Measurements from ENCODE around the gene ECT2L. TPM values are rescaled to one million over a fixed set of nuclear protein-coding genes. Genes with fewer than 3 reads are reported as not detected.
A peak's percentile ranks its signal among the peaks of the same experiment; 100 is the strongest.

The ECT2L gene
- total RNA-seq, 1 experiment from 2014 or later, result not detected

DNA sequence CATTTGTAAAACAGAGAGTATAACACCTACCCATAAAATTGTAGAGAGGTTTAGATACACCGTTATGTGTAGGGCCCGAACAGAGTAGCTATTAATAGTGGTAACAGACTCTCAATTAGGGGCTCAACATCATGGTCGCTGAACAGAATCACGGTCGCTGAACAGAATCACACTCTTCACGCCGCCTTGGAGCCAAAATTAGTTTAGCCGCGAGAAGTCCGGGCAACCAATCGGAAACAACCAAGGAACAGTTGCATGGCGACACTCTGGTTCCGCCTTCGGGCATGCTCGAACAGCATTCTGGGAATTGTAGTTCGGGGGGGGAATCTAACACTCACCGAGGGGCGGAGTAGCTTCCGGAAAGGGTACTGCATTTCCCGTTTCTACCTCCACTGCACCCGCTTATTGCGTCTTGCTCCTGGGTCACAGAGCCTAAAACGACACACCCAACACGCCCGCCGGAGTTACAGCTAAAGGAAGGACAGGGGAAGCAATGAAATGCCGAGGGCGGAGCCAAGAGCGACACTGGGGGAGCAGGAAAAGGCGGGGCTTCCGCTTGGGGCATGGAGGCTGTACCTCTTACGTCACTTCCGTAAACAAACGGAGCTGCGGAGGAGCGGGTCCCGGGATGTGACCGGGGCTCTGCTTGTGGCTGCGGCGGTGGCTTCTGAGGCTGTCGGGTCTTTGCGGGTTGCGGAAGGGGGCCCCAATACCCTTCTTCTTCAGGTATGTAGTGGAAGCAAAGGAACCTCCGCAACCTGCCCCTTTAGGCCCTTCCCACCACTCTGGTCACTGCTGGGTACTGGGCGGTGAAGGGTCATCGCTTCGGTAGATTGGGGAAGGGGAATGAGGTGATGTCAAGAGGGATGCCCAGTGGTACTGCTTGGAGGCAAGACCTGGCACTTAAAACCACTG lies 22.5 kb upstream of the ECT2L start, which contains the start of gene CCDC28A:
Gene CCDC28A (plus strand): TSS at position 593 of the 915 bp plus-strand sequence. CDS start 2,352 bp downstream, outside the sequence.
- H3K4me3 Mint-ChIP-seq, result peak within 1 kb of the TSS; percentile 100

More for the DNA sequence above, 22.5 kb upstream of the ECT2L start, which contains the start of gene CCDC28A:
- Histone ChIP-seq H3K27ac (ENCODE audit: insufficient read length, low read depth, low read length) (peak within 1 kb of the TSS; percentile 73), H3K9me3 (ENCODE audit: control insufficient read depth, low read depth, low read length) (no peaks in the 10 kb centered on the region), H2BK5ac (ENCODE audit: insufficient read length, low read length) (peak within 1 kb of the TSS; percentile 73), H2BK15ac (ENCODE audit: low read depth, low read length) (no peak within 1 kb of the TSS), H2BK120ac (ENCODE audit: low read depth, low read length, poor library complexity, severe bottlenecking) (no peak within 1 kb of the TSS), H3K4ac (ENCODE audit: low read depth, low read length) (no peak within 1 kb of the TSS), H3K23me2 (ENCODE audit: insufficient read length, low read depth, low read length, poor library complexity, severe bottlenecking) (peaks cover 3% of the 10 kb centered on the region), H2AK5ac (ENCODE audit: insufficient read length, low read length) (no peak within 1 kb of the TSS), H3K4me1 (ENCODE audit: insufficient read depth, low read length) (no peaks in the 10 kb centered on the region), H3K79me1 (ENCODE audit: insufficient read depth, low read depth, low read length, poor library complexity, severe bottlenecking) (no peaks in the 10 kb centered on the region), H4K5ac (ENCODE audit: insufficient read length, low read depth, low read length) (no peak within 1 kb of the TSS), H3K14ac (ENCODE audit: insufficient read depth, low read length) (peak within 1 kb of the TSS; percentile 96), H3K4me2 (ENCODE audit: insufficient read depth, insufficient read length, low read length) (peak within 1 kb of the TSS; percentile 75), H3T11ph (ENCODE audit: low read length) (no peak within 1 kb of the TSS), H4K91ac (ENCODE audit: insufficient read length, low read depth, low read length) (no peak within 1 kb of the TSS), H2BK20ac (ENCODE audit: low read depth, low read length, poor library complexity, severe bottlenecking) (no peak within 1 kb of the TSS), H2AFZ (ENCODE audit: low read length) (peak within 1 kb of the TSS; percentile 95), H3K56ac (ENCODE audit: insufficient read length, low read depth, low read length) (no peak within 1 kb of the TSS), H4K8ac (replicated peaks; ENCODE audit: insufficient read length, low read depth, low read length) (no peak within 1 kb of the TSS), H3K18ac (ENCODE audit: insufficient read length, low read depth, low read length) (peak within 1 kb of the TSS; percentile 98), H3K23ac (ENCODE audit: insufficient read length, low read depth, low read length) (no peak within 1 kb of the TSS), H3K9ac (ENCODE audit: extremely low read depth, insufficient read length, low read length) (peak within 1 kb of the TSS; percentile 94), H4K20me1 (ENCODE audit: control insufficient read depth, insufficient read depth, insufficient read length) (no peaks in the 10 kb centered on the region), H2BK12ac (ENCODE audit: insufficient read length, low read depth, low read length) (peak within 1 kb of the TSS; percentile 91), H3K79me2 (ENCODE audit: insufficient read depth, low read length) (no peaks in the 10 kb centered on the region), H3K27me3 (ENCODE audit: insufficient read depth, low read length) (no peaks in the 10 kb centered on the region)
- no CpG with 5 or more reads among the region's 47 CpGs for WGBS (ENCODE audit: extremely low coverage, insufficient read length, low lambda C conversion rate)
- H3K27me3 Mint-ChIP-seq (ENCODE audit: low read depth), result no peaks in the 10 kb centered on the region
- no peak for TF ChIP-seq CTCF (conservative IDR thresholded peaks at IDR 0.05)
- H3K9me3 Mint-ChIP-seq, result no peaks in the 10 kb centered on the region
- H3K4me1 Mint-ChIP-seq, result peaks cover 10 to 19% of the 10 kb centered on the region in 2 experiments
- DNase-seq, result peak; percentile 96
- no peaks in the 10 kb centered on the region for H3K36me3 Mint-ChIP-seq (ENCODE audit: insufficient read depth in 1 of 3, low read depth in 3 of 3)
- peak within 1 kb of the TSS; percentile 100 for H3K27ac Mint-ChIP-seq
